TTC549 (cell line): ENCODE measurements around the gene SGCE.
"Not testable (repeated sequence)": the region's sequence is repeated elsewhere in the genome, so short reads cannot be mapped to it uniquely, and the experiment has no call there.

ENCODE experiments used
- FAIRE-seq: peaks from 2 replicates; lab custom pipeline; 2012; peaks lifted over from hg19 to GRCh38; lab: Jason Lieb, UNC

SGCE gene, protein sequence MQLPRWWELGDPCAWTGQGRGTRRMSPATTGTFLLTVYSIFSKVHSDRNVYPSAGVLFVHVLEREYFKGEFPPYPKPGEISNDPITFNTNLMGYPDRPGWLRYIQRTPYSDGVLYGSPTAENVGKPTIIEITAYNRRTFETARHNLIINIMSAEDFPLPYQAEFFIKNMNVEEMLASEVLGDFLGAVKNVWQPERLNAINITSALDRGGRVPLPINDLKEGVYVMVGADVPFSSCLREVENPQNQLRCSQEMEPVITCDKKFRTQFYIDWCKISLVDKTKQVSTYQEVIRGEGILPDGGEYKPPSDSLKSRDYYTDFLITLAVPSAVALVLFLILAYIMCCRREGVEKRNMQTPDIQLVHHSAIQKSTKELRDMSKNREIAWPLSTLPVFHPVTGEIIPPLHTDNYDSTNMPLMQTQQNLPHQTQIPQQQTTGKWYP

GRCh38 chr7:94655848-94656657 is at the start of gene SGCE:
Gene SGCE, minus strand, starts transcription at chr7:94656133. Its CDS starts 35 bp downstream, at chr7:94656098.
- FAIRE-seq, result no peak

DNA sequence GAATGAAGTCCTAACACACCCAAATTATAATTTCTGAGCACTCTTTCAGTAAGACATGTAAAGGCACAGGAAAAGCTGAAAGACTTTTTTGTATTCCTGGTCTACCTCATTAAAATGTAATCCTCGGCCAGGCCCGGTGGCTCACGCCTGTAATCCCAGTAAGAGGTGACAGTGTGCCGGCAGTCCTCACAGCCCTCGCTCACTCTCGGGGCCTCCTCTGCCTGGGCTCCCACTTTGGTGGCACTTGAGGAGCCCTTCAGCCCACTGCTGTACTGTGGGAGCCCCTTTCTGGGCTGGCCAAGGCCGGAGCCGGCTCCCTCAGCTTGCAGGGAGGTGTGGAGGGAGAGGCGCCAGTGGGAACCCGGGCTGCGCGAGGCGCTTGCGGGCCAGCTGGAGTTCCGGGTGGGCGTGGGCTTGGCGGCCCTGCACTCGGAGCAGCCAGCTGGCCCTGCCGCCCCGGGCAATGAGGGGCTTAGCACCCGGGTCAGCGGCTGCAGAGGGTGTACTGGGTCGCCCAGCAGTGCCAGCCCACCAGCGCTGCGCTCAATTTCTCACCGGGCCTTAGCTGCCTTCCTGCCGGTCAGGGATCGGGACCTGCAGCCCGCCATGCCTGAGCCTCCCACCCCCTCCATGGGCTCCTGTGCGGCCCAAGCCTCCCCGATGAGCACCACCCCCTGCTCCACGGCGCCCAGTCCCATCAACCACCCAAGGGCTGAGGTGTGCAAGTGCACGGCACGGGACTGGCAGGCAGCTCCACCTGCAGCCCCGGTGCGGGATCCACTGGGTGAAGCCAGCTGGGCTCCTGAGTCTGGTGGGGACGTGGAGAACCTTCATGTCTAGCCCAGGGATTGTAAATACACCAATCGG is 49.5 kb upstream of the SGCE start:
- not testable (repeated sequence) for FAIRE-seq

GRCh38 chr7:94701555-94701973 is 45.6 kb upstream of the SGCE start:
- FAIRE-seq, result no peak

- FAIRE-seq, result no peak
These were observed 45.1 kb upstream of the SGCE start for GRCh38 chr7:94700926-94701554.

DNA sequence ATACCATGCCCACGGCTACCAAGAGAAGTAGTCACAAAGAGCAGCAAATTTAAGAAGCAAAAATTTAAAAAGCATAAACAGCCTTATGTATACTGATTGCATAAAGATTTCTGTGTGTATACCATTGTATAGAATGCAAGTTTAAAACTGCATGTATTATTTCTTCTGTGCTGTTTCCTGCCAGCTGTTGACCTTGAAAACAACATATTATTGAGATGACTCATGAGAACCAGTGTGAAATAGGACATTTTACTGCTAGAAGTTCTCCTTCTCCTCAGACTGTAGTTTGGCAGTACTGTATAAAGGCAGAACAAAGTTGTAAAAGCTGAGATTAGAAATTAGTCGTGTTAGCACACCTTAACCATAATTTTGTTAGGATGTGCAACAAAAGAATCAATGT is 42.3 kb upstream of the SGCE start:
- no peak for FAIRE-seq

- FAIRE-seq, result no peak
These were observed 41.4 kb upstream of the SGCE start for GRCh38 chr7:94697035-94697974.

GRCh38 chr7:94687810-94688209 is 31.9 kb upstream of the SGCE start:
- FAIRE-seq, result no peak

GRCh38 chr7:94687076-94687475 is 31.1 kb upstream of the SGCE start:
- FAIRE-seq, result no peak

DNA sequence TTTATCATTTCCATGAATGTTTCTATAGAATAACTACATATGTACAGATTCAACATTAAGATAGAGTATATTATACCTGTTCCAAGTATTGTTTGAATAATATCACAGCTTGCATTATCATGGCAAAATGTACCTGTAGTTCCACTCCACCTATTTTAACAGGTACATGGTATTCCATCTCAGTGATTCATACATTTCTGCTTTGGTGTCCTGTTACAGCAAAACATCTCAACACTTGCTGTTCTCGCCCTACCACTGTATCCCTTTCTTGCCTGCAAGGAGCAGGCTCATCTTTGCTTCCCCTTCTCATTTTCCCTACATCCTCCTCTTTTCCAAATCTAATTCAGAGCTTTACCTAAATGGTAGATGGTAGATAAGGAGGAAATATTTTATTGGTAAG is 27.1 kb upstream of the SGCE start:
- FAIRE-seq, result no peak

GRCh38 chr7:94679358-94679757 is 23.4 kb upstream of the SGCE start:
- FAIRE-seq, result no peak

- FAIRE-seq, result no peak
These were observed 20.5 kb upstream of the SGCE start for GRCh38 chr7:94676431-94676830.

DNA sequence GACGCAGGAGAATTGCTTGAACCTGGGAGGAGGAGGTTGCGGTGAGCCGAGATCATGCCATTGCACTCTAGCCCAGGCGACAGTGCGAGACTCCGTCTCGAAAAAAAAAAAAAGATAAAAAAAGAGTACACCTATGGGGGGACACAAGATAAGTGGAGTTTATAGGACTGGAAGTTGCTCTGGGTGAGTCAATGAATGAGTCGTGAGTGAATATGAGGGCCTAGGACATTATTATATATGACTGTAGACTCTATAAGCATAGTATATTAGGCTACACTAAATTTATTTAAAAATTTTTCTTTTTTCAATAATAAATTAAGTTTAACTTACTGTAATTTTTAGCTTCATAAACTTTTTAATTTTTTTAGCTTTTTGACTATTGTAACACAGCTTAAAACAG is 19.4 kb upstream of the SGCE start:
- FAIRE-seq, result peak; percentile 36

DNA sequence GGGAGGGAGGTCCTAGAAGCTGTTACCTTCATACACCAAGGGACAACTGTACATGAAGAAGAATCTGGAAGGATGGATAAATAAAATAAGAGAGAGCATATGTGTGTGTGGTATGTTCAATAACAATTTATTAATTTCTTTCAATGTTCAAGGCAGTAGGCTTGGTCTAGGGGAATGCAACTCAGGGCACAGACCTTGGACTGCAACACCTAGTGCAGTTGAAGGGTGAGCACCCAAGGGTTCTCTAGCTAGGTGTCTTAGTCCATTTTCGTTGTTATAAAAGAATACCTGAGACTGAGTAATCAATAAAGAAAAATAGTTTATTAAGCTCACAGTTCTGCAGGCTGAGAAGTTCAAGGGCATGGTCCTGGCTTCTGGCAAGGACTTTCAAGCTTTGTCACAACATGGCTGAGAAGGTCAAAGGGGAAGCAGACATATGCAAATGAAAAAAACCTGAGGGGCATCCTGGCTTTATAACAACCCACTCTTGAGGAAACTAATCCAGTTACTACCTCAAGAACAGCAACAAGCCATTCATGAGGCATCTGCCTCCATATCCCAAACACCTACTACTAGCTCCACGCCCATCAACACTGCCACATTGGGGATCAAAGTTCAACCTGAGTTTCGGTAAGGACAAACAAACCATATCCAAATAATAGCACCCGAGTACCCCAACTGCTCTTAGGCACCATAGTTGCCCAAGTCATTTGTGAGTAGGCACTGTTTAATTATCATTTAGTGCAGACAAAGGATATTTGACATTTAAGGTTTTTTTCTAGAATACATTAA is 15.7 kb upstream of the SGCE start:
- FAIRE-seq, result no peak

DNA sequence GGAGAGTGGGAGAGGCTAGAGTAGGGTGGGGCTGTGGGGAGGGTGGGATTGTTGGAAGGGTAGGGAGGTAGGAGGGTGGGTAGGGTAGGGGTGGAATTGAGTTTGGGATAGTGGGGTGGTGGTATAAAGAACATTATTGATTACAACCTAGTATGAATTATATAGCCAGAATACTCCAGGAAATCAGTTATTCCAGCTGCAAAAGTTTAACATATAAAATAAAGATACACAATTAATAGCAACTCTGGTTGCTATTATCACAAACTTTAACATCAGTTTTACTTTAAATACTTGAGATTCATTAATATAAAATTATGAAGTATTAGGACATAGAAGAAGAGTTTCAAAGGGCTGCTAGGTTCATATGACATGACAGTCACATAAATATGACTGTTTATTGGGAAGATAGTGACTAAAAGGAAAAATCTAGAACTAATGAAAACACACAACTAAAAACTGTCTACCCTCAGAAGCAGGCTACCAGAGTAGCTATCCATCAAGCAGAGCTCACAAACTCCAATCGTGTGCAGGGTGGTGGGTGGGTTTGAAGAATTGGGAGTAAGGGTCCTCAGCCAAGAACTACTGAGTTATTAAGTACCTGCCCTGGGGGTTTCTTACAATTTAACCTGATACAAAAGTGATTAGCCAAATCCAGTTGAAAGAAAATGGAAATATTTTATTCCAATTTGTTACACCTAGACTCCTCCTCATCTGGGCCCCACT is 14.0 kb upstream of the SGCE start:
- FAIRE-seq, result no peak

DNA sequence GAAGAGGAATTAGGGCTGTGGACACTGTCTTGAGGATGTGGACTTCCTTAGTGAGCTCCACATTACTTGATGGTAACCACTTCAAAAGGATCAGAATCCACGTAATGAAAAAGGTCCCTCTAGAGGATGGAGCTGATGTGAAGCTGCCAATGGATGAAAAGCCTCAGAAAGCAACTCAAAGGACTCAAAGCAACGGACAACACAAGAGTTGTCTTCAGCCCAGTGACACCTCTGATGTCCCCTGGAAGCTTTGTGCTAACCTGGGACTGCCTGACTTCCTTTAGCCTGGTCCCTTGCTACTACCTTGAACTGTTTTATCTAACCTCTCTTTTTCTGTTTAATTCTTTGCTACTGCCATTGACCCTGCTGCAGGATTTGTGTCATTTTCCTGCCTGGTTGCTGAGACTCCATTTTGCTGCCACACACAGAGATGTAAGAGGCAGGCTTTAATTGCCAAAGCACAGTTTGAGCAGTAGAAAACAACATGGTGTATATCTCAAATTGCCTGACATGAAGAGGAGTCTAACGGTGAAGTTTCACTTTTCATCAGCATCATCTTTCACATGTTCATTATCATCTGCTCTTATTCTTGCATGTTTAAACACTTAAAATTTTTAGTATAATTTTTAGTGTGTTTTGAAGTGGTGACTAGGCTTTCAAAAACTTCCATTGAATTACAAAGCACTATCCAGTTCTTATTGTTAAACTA is 11.1 kb upstream of the SGCE start:
- FAIRE-seq, result no peak

- no peak for FAIRE-seq
These were observed 9.5 kb upstream of the SGCE start for GRCh38 chr7:94665426-94665825.

GRCh38 chr7:94664023-94664422 is 8.1 kb upstream of the SGCE start:
- FAIRE-seq, result no peak

GRCh38 chr7:94662548-94662947 is 6.6 kb upstream of the SGCE start:
- no peak for FAIRE-seq

DNA sequence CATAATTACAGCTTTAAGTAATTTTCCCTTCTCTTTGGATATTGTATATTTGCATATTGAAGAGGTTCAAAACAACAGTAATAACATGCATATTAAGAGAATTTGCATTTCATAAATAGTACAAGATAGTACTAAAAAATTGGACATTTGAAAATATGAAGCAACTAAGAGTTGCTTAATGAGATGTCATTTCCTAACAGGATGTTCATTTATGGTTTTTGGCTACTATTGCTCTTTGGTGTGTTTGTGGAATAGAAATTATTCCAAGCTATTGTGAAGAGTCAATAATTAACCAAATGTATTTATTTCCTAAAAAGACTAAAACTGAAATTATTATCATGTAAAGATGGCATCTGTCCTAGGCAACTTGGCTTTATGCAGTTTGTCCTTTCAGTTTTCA is 4.1 kb upstream of the SGCE start:
- no peak for FAIRE-seq
